Measurements from ENCODE around the gene ACTR10.
"Not testable (repeated sequence)": the region's sequence is repeated elsewhere in the genome, so short reads cannot be mapped to it uniquely, and the experiment has no call there.

Gene ACTR10

GRCh38 chr14:58243790-58244555 is 44.0 kb downstream of the ACTR10 start:
- FAIRE-seq (no peak), DNase-seq (ENCODE audit: insufficient read length, low spot score) (no peak)
- TF ChIP-seq CTCF (IDR thresholded peaks at IDR 0.05; ENCODE audit: insufficient read depth, missing control alignments): no peak

GRCh38 chr14:58244556-58245387 is 44.8 kb downstream of the ACTR10 start, which contains the start of gene PSMA3:
PSMA3 (plus strand) TSS chr14:58244843; CDS start chr14:58244921, 78 bp downstream.
- peak; percentile 57 for DNase-seq (ENCODE audit: insufficient read length, low spot score)
- no peak for TF ChIP-seq CTCF (IDR thresholded peaks at IDR 0.05; ENCODE audit: insufficient read depth, missing control alignments)
- FAIRE-seq: no peak

GRCh38 chr14:58245562-58245961 is 45.6 kb downstream of the ACTR10 start:
- TF ChIP-seq CTCF (IDR thresholded peaks at IDR 0.05; ENCODE audit: insufficient read depth, missing control alignments): no peak

GRCh38 chr14:58249611-58250010 is 49.7 kb downstream of the ACTR10 start:
- TF ChIP-seq CTCF (IDR thresholded peaks at IDR 0.05; ENCODE audit: insufficient read depth, missing control alignments): no peak
- DNase-seq (ENCODE audit: insufficient read length, low spot score) (no peak), FAIRE-seq (no peak)

More at GRCh38 chr14:58245562-58245961, 45.6 kb downstream of the ACTR10 start:
- FAIRE-seq: no peak
- no peak for DNase-seq (ENCODE audit: insufficient read length, low spot score)

GRCh38 chr14:58258156-58258555 is 58.2 kb downstream of the ACTR10 start:
- TF ChIP-seq CTCF (IDR thresholded peaks at IDR 0.05; ENCODE audit: insufficient read depth, missing control alignments): no peak
- DNase-seq (ENCODE audit: insufficient read length, low spot score): no peak
- FAIRE-seq: no peak

- FAIRE-seq; DNase-seq (ENCODE audit: insufficient read length, low spot score): not testable (repeated sequence)
Measured at GRCh38 chr14:58262005-58262404, 62.1 kb downstream of the ACTR10 start.

GRCh38 chr14:58265401-58265800 is 65.5 kb downstream of the ACTR10 start:
- TF ChIP-seq CTCF (IDR thresholded peaks at IDR 0.05; ENCODE audit: insufficient read depth, missing control alignments): no peak
- FAIRE-seq (no peak), DNase-seq (ENCODE audit: insufficient read length, low spot score) (no peak)

Data from D721Med (cell line).